MM.1S (cell line): Measurements from ENCODE around the gene OR5K2.

Source experiments
- EZH2 ChIP-seq: fragments of 300-600 bp; sonication (generic); optimal IDR thresholded peaks from 2 replicates; pipeline ENCODE3; 2017; ENCODE audit warnings: low read depth, mild to moderate bottlenecking, antibody characterized with exemption, low read length, mixed read lengths
- EZH2phosphoT487 ChIP-seq: fragments of 300-600 bp; sonication (generic); IDR thresholded peaks from 2 replicates; pipeline ENCODE4 v1.6.1; 2018; ENCODE audit warnings: antibody characterized with exemption, low read length
- TF ChIP-seq, protein P1 (sequence below): fragments of 300-600 bp; sonication (generic); IDR thresholded peaks from 2 replicates; pipeline ENCODE4 v1.5.1; 2016; ENCODE audit warnings: antibody characterized with exemption, low read length, mixed read lengths

DNA sequence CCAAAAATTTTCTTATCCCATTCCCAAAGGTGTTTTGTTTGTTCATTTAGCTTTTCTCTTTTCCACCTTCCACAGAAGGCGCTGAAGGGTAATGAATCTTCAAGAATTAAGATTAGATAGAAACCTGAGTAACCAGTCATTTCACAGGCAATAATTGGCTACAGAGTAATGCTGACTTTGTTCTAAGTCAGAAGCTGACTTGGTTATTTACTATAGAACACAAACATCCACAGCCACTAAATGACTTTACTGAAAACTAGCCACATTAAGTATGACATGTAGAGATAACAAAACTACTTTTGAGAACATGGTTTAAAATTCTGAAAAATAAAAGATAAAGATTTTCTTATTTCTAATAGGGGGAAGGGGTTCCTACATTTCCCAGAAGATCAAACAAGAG is 17.5 kb downstream of the OR5K2 start:
- TF ChIP-seq, protein P1, sequence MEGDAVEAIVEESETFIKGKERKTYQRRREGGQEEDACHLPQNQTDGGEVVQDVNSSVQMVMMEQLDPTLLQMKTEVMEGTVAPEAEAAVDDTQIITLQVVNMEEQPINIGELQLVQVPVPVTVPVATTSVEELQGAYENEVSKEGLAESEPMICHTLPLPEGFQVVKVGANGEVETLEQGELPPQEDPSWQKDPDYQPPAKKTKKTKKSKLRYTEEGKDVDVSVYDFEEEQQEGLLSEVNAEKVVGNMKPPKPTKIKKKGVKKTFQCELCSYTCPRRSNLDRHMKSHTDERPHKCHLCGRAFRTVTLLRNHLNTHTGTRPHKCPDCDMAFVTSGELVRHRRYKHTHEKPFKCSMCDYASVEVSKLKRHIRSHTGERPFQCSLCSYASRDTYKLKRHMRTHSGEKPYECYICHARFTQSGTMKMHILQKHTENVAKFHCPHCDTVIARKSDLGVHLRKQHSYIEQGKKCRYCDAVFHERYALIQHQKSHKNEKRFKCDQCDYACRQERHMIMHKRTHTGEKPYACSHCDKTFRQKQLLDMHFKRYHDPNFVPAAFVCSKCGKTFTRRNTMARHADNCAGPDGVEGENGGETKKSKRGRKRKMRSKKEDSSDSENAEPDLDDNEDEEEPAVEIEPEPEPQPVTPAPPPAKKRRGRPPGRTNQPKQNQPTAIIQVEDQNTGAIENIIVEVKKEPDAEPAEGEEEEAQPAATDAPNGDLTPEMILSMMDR, result no peak
- TF ChIP-seq EZH2 (no peak), EZH2phosphoT487 (no peak)
